ENCODE measurements around the gene GEMIN7.

The GEMIN7 gene

DNA sequence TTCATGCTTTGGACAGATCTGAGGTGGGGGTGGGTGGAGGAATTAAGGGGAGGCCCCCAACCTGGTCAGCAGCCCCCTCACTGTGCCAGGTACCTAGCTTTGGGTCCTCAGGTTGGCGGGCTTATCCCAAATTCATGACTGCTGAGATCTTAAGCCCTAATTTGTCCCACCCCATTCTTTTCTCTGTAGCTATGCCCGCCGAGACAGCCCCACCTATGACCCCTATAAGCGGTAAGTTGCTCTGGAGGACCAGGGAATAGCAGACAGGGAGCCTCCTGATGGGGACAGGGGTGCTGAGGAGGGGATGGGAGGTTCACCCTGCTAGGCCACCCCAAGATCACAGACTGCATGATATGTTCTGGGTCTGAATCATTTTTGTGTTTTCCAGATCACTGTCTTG, 17.1 kb upstream of the GEMIN7 start:
- no peaks in the 10 kb centered on the region for H3K27me3 ChIP-seq (ENCODE audit: low read length)
- no peaks in the 10 kb centered on the region for H3K9me2 ChIP-seq (replicated peaks; ENCODE audit: insufficient read depth, low read length)
- no peak for TF ChIP-seq CTCF (IDR thresholded peaks at IDR 0.05; ENCODE audit: insufficient read depth, low read length, poor library complexity, severe bottlenecking)
- TF ChIP-seq EZH2phosphoT487 (conservative IDR thresholded peaks at IDR 0.05; ENCODE audit: low read length): no peak
- no peak overlapping the region for H2AFZ ChIP-seq (ENCODE audit: low read depth, low read length, severe bottlenecking)
- H3K9me3 ChIP-seq (ENCODE audit: insufficient read depth, low read length): no peaks in the 10 kb centered on the region
- H3F3A ChIP-seq (ENCODE audit: insufficient read depth): no peaks in the 10 kb centered on the region
- no peak overlapping the region for H3K4me3 ChIP-seq (ENCODE audit: insufficient read depth, low read length, poor library complexity, severe bottlenecking)
- no peak overlapping the region for H3K9ac ChIP-seq (ENCODE audit: low read length)
- peaks cover 10% of the 10 kb centered on the region for H3K36me3 ChIP-seq (ENCODE audit: low read length)
- no peaks in the 10 kb centered on the region for H4K20me1 ChIP-seq (ENCODE audit: low read depth, low read length)
- H3K4me2 ChIP-seq (ENCODE audit: low read depth, low read length, poor library complexity, severe bottlenecking): no peak overlapping the region
- no peak overlapping the region for H3K27ac ChIP-seq (ENCODE audit: low read depth, low read length)
- H3K79me2 ChIP-seq (ENCODE audit: insufficient read depth, low read length): 0 out of 2 replicates have a peak, but pooled peaks cover 3% of the 10 kb centered on the region

DNA sequence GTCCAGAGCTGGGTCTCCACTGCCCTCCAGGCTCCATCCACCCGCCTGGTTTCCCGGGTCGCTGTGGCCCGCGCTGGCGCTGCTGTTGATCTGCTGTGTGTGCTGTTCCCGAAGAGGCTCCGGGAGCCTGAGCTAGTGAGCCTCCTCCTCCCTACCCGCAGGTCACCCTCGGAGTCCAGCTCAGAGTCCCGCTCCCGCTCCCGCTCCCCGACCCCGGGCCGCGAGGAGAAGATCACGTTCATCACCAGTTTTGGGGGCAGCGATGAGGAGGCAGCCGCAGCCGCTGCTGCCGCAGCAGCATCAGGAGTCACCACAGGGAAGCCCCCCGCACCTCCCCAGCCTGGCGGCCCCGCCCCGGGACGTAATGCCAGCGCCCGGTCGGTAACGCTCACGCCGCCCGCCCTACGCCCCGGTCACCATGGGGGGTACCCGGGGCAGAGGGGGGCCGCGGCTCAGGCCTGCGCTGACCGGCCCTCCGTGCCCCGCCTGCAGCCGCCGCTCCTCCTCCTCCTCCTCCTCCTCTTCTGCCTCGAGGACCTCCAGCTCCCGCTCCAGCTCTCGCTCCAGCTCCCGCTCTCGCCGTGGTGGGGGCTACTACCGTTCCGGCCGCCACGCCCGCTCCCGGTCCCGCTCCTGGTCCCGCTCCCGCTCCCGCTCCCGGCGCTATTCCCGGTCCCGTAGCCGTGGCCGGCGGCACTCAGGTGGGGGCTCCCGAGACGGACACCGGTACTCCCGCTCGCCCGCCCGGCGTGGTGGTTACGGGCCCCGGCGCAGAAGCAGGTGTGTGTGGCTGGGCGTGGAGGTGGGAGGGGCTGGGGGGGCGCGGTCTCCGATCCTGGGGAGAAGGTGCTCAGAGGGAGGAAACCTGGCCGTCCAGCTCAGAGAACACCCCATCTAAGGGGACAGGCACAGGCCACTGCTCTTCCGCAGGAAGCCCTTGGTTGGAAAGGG, 14.9 kb upstream of the GEMIN7 start:
- Histone ChIP-seq H4K20me1 (ENCODE audit: low read depth, low read length) (no peaks in the 10 kb centered on the region), H3K36me3 (ENCODE audit: low read length) (peaks cover 10% of the 10 kb centered on the region)
- TF ChIP-seq CTCF (IDR thresholded peaks at IDR 0.05; ENCODE audit: insufficient read depth, low read length, poor library complexity, severe bottlenecking) (no peak), EZH2phosphoT487 (conservative IDR thresholded peaks at IDR 0.05; ENCODE audit: low read length) (no peak)

GRCh38 chr19:45066921-45067661, 12.0 kb upstream of the GEMIN7 start:
- no peaks in the 10 kb centered on the region for H3K9me3 ChIP-seq (ENCODE audit: insufficient read depth, low read length)
- no peaks in the 10 kb centered on the region for H4K20me1 ChIP-seq (ENCODE audit: low read depth, low read length)
- no peak overlapping the region for H3K4me3 ChIP-seq (ENCODE audit: insufficient read depth, low read length, poor library complexity, severe bottlenecking)
- no peak overlapping the region for H3K4me2 ChIP-seq (ENCODE audit: low read depth, low read length, poor library complexity, severe bottlenecking)
- H3K9me2 ChIP-seq (replicated peaks; ENCODE audit: insufficient read depth, low read length): no peaks in the 10 kb centered on the region
- TF ChIP-seq EZH2phosphoT487 (conservative IDR thresholded peaks at IDR 0.05; ENCODE audit: low read length) (no peak), CTCF (IDR thresholded peaks at IDR 0.05; ENCODE audit: insufficient read depth, low read length, poor library complexity, severe bottlenecking) (no peak)
- peaks cover 3% of the 10 kb centered on the region; the same call in 1 of the 2 replicates for H3K79me2 ChIP-seq (ENCODE audit: insufficient read depth, low read length)
- no peaks in the 10 kb centered on the region for H3K27me3 ChIP-seq (ENCODE audit: low read length)
- 0 out of 2 replicates have a peak, but pooled peaks cover 9% of the 10 kb centered on the region for H3F3A ChIP-seq (ENCODE audit: insufficient read depth)
- H2AFZ ChIP-seq (ENCODE audit: low read depth, low read length, severe bottlenecking): no peak overlapping the region
- no peak overlapping the region for H3K27ac ChIP-seq (ENCODE audit: low read depth, low read length)
- peaks cover 3% of the 10 kb centered on the region; the same call in 1 of the 2 replicates for H3K36me3 ChIP-seq (ENCODE audit: low read length)
- H3K9ac ChIP-seq (ENCODE audit: low read length): no peak overlapping the region

More for the DNA sequence above, 14.9 kb upstream of the GEMIN7 start:
- no peaks in the 10 kb centered on the region for H3K9me2 ChIP-seq (replicated peaks; ENCODE audit: insufficient read depth, low read length)
- no peaks in the 10 kb centered on the region for H3K9me3 ChIP-seq (ENCODE audit: insufficient read depth, low read length)
- H3K4me2 ChIP-seq (ENCODE audit: low read depth, low read length, poor library complexity, severe bottlenecking): no peak overlapping the region
- no peak overlapping the region for H3K27ac ChIP-seq (ENCODE audit: low read depth, low read length)
- H2AFZ ChIP-seq (ENCODE audit: low read depth, low read length, severe bottlenecking): no peak overlapping the region
- H3K9ac ChIP-seq (ENCODE audit: low read length): no peak overlapping the region
- H3K4me3 ChIP-seq (ENCODE audit: insufficient read depth, low read length, poor library complexity, severe bottlenecking): no peak overlapping the region
- 0 out of 2 replicates have a peak, but pooled peaks cover 4% of the 10 kb centered on the region for H3F3A ChIP-seq (ENCODE audit: insufficient read depth)
- no peaks in the 10 kb centered on the region for H3K27me3 ChIP-seq (ENCODE audit: low read length)
- H3K79me2 ChIP-seq (ENCODE audit: insufficient read depth, low read length): 0 out of 2 replicates have a peak, but pooled peaks cover 3% of the 10 kb centered on the region

Data from SU-DHL-6 (cell line).